Measurements from ENCODE around the gene SLK.

DNA sequence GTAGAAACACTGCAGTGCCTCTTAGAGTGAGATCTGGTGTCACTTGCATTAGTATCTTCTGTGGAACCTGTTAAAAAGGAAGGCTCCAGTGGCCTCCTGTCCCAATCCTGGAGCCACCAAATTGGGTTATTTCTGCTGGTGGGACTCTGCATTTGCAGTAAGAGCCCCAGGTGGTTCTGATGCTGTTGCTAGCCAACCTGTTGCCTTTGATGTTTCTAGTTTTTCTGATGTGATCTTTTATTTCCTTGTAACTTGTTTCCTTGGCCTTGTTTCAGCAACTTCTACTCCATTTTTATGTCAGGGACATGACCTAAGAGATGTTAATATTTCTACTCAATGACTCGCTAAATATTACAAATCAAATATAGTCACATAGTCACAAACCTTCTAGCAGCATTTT is 36.5 kb upstream of the SLK start:
- no peak for TF ChIP-seq POLR2A (IDR thresholded peaks at IDR 0.05)
- TF ChIP-seq, protein P1, sequence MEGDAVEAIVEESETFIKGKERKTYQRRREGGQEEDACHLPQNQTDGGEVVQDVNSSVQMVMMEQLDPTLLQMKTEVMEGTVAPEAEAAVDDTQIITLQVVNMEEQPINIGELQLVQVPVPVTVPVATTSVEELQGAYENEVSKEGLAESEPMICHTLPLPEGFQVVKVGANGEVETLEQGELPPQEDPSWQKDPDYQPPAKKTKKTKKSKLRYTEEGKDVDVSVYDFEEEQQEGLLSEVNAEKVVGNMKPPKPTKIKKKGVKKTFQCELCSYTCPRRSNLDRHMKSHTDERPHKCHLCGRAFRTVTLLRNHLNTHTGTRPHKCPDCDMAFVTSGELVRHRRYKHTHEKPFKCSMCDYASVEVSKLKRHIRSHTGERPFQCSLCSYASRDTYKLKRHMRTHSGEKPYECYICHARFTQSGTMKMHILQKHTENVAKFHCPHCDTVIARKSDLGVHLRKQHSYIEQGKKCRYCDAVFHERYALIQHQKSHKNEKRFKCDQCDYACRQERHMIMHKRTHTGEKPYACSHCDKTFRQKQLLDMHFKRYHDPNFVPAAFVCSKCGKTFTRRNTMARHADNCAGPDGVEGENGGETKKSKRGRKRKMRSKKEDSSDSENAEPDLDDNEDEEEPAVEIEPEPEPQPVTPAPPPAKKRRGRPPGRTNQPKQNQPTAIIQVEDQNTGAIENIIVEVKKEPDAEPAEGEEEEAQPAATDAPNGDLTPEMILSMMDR (IDR thresholded peaks at IDR 0.05): no peak
